MM.1S (cell line): ENCODE data around the gene MSI2.

Experiments
- CTCF ChIP-seq: fragments of 300-600 bp; sonication (generic); IDR thresholded peaks from 2 replicates; pipeline ENCODE4 v1.5.1; 2016; ENCODE audit warnings: antibody characterized with exemption, low read length, mixed read lengths
- EZH2 ChIP-seq: fragments of 300-600 bp; sonication (generic); optimal IDR thresholded peaks from 2 replicates; pipeline ENCODE3; 2017; ENCODE audit warnings: low read depth, mild to moderate bottlenecking, antibody characterized with exemption, low read length, mixed read lengths
- EZH2phosphoT487 ChIP-seq: fragments of 300-600 bp; sonication (generic); IDR thresholded peaks from 2 replicates; pipeline ENCODE4 v1.6.1; 2018; ENCODE audit warnings: antibody characterized with exemption, low read length

DNA sequence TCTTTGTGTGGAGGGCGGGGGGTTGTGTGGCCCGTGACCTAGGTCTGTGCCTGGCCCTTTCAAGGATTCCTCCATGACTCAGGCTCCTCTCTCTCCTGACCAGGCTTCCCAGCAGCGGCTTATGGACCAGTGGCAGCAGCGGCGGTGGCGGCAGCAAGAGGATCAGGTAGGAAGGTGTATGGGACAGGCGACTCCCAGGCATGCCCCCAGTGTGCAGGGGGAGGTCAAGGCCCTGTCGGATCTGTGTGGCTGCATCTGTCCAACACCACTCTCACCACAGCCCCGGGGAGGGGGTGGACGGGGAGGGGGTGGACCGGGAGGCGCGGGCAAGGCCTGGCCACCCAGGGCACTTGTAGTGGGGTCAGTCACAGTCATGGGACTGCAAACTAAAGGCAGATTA is 395.7 kb downstream of the MSI2 start:
- TF ChIP-seq CTCF (no peak), EZH2phosphoT487 (no peak), EZH2 (no peak)
